ENCODE measurements around the gene TBCD.

DNA sequence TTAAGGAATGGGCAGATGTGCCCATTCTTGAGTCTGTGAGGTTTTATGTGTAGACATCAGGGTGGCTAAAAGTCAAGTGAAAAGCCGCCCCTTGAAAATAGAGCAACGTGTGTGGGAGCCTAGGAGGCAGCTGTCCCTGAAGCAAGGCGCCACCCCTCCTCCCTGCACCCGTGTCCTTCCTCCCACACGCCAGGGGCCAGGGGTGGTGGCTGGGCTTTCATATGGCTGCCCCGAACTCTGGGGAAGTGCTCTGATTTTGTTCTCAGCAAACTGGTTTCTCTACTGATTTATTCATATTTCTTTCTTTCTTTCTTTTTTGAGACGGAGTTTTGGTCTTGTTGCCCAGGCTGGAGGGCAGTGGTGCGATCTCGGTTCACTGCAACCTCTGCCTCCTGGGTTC is 83.3 kb downstream of the TBCD start:
- TF ChIP-seq, protein P1, sequence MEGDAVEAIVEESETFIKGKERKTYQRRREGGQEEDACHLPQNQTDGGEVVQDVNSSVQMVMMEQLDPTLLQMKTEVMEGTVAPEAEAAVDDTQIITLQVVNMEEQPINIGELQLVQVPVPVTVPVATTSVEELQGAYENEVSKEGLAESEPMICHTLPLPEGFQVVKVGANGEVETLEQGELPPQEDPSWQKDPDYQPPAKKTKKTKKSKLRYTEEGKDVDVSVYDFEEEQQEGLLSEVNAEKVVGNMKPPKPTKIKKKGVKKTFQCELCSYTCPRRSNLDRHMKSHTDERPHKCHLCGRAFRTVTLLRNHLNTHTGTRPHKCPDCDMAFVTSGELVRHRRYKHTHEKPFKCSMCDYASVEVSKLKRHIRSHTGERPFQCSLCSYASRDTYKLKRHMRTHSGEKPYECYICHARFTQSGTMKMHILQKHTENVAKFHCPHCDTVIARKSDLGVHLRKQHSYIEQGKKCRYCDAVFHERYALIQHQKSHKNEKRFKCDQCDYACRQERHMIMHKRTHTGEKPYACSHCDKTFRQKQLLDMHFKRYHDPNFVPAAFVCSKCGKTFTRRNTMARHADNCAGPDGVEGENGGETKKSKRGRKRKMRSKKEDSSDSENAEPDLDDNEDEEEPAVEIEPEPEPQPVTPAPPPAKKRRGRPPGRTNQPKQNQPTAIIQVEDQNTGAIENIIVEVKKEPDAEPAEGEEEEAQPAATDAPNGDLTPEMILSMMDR (IDR thresholded peaks at IDR 0.05; ENCODE audit: low read depth, low read length): no peak
- TF ChIP-seq EZH2phosphoT487 (IDR thresholded peaks at IDR 0.05; ENCODE audit: low read depth): no peak

Data from OCI-LY3 (cell line).